Panc1 (cell line): ENCODE results near the gene ITGB5.

ENCODE experiments used
- POLR2AphosphoS5 ChIP-seq: IDR thresholded peaks from 2 replicates; pipeline ENCODE4 v1.6.1; 2012; ENCODE audit warnings: mild to moderate bottlenecking, low read depth, low read length, moderate library complexity
- TCF7L2 ChIP-seq: IDR thresholded peaks from 2 replicates; pipeline ENCODE4 v1.6.1; 2011; ENCODE audit warnings: mild to moderate bottlenecking, low read depth, low read length, inconsistent platforms
- TF ChIP-seq, protein P1 (sequence below): fragments of 450-650 bp; IDR thresholded peaks from 2 replicates; pipeline ENCODE4 v1.5.1; 2017; ENCODE audit warnings: mild to moderate bottlenecking

DNA sequence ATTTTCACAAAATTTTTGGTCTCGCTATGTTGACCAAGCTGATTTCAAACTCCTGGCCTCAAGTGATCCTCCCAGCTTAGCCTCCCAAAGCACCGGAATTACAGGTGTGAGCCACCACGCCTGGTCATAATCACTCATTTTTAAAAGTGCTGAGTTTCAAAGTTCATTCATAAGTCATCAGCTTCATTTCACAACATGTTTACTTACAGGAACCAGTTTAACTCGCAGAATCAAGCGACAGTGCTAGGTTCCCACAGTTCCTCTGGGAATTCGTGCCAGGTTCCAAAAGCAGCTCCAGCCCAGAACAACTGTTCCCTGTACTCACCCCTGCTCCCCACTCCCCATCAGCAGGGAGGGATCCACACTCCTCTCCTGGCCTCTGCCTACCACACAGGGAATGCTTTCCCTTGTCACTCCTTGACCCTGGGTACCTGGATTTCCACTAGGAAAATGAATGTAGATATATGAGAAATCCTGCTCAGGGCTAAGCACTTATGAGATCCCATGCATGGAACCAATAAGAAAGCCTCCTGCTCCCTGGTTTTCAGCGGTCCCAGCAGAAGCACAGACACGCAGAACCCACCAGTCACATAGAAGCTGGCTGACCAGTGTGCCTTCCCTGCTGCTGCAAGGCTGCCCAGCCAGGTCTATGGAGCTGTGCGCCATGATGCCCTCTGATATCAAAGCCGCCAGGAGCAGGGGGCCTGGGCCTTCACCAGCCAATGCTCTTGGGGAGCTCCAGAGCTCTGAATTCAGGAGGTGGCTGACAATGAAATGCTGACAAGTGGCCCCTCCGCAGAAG is 72.3 kb downstream of the ITGB5 start:
- TF ChIP-seq, protein P1, sequence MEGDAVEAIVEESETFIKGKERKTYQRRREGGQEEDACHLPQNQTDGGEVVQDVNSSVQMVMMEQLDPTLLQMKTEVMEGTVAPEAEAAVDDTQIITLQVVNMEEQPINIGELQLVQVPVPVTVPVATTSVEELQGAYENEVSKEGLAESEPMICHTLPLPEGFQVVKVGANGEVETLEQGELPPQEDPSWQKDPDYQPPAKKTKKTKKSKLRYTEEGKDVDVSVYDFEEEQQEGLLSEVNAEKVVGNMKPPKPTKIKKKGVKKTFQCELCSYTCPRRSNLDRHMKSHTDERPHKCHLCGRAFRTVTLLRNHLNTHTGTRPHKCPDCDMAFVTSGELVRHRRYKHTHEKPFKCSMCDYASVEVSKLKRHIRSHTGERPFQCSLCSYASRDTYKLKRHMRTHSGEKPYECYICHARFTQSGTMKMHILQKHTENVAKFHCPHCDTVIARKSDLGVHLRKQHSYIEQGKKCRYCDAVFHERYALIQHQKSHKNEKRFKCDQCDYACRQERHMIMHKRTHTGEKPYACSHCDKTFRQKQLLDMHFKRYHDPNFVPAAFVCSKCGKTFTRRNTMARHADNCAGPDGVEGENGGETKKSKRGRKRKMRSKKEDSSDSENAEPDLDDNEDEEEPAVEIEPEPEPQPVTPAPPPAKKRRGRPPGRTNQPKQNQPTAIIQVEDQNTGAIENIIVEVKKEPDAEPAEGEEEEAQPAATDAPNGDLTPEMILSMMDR, result no peak
- TF ChIP-seq TCF7L2 (no peak), POLR2AphosphoS5 (no peak)
